Measurements from ENCODE around the gene TRAK2. TPM values are rescaled to one million over a fixed set of nuclear protein-coding genes. Genes with fewer than 3 reads are reported as not detected.
A peak's percentile ranks its signal among the peaks of the same experiment; 100 is the strongest.

TRAK2 gene, protein sequence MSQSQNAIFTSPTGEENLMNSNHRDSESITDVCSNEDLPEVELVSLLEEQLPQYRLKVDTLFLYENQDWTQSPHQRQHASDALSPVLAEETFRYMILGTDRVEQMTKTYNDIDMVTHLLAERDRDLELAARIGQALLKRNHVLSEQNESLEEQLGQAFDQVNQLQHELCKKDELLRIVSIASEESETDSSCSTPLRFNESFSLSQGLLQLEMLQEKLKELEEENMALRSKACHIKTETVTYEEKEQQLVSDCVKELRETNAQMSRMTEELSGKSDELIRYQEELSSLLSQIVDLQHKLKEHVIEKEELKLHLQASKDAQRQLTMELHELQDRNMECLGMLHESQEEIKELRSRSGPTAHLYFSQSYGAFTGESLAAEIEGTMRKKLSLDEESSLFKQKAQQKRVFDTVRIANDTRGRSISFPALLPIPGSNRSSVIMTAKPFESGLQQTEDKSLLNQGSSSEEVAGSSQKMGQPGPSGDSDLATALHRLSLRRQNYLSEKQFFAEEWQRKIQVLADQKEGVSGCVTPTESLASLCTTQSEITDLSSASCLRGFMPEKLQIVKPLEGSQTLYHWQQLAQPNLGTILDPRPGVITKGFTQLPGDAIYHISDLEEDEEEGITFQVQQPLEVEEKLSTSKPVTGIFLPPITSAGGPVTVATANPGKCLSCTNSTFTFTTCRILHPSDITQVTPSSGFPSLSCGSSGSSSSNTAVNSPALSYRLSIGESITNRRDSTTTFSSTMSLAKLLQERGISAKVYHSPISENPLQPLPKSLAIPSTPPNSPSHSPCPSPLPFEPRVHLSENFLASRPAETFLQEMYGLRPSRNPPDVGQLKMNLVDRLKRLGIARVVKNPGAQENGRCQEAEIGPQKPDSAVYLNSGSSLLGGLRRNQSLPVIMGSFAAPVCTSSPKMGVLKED
- total RNA-seq: 10 to 100 TPM; 49.0 to 53.9 TPM
- polyA plus RNA-seq (ENCODE audit: insufficient read length in 6 of 6): 10 to 100 TPM; 46.3 to 54.7 (median 50.4) TPM
- long read RNA-seq, donor 1, full-length matches to known transcripts: 3 of 64 reads
- long read RNA-seq, donor 1, partial matches to known transcripts: 61 of 64 reads
- long read RNA-seq, donor 1, other reads (novel, unspliced or antisense): 0 of 64 reads
- long read RNA-seq, donor 2, full-length matches to known transcripts: 5 of 12 reads
- long read RNA-seq, donor 2, partial matches to known transcripts: 7 of 12 reads
- long read RNA-seq, donor 2, other reads (novel, unspliced or antisense): 0 of 12 reads
- long read RNA-seq, donor 3: 0 reads
- long read RNA-seq, donor 4, full-length matches to known transcripts: 2 of 12 reads
- long read RNA-seq, donor 4, partial matches to known transcripts: 7 of 12 reads
- long read RNA-seq, donor 4, other reads (novel, unspliced or antisense): 3 of 12 reads
- long read RNA-seq, donor 5, full-length matches to known transcripts: 2 of 16 reads
- long read RNA-seq, donor 5, partial matches to known transcripts: 14 of 16 reads
- long read RNA-seq, donor 5, other reads (novel, unspliced or antisense): 0 of 16 reads
- long read RNA-seq, donor 6, full-length matches to known transcripts: 2 of 2 reads
- long read RNA-seq, donor 6, partial matches to known transcripts: 0 of 2 reads
- long read RNA-seq, donor 6, other reads (novel, unspliced or antisense): 0 of 2 reads
- long read RNA-seq, donor 7, full-length matches to known transcripts: 1 of 13 reads
- long read RNA-seq, donor 7, partial matches to known transcripts: 5 of 13 reads
- long read RNA-seq, donor 7, other reads (novel, unspliced or antisense): 7 of 13 reads
- long read RNA-seq, donor 8, full-length matches to known transcripts: 3 of 9 reads
- long read RNA-seq, donor 8, partial matches to known transcripts: 6 of 9 reads
- long read RNA-seq, donor 8, other reads (novel, unspliced or antisense): 0 of 9 reads
- long read RNA-seq, donor 9: 0 reads
- long read RNA-seq, donor 10, partial matches to known transcripts: 1 of 7 reads
- long read RNA-seq, donor 10, other reads (novel, unspliced or antisense): 5 of 7 reads
- long read RNA-seq, donor 11: 0 reads
- long read RNA-seq, donor 12: 0 reads

DNA sequence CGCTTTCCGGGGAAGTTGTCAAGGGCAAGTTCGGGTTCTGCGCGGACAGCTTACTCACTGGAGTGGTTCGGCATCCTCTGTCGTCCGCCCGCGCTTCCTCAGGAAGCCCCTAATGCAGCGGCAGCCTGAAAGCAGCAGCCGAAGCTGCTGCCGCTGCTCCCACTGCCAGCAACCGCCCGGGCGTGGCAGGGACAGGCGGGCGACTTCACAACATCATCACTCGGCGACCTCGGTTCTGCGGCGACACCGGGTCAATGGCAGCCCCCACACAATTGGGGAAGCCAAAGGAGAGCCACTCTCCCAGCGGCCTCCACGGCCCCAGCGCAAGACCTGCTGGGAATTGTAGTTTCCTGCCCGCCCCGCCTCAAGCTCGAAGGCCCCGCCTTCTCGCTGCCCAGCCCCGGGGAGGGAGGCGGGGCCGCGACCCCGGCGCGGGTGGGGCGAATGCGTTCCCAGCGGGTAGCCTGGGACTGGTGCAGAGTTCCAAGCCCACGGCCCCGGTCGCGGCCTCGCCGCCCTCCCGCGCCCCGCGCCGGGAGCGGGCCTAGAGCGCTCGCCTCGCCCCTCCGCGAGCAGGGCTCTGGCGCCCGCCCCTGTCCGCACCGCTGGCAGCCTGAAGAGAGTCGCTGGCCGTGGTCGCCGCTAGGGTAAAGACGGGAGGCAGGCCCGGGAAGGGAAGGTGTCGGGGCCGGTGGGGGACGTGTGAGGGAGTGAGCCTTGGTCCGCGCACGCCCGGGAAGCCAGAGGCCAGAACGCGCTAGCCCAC lies at the start of gene TRAK2, which contains the start of gene STRADB:
Gene TRAK2 (minus strand): TSS at position 167 of the 766 bp plus-strand sequence. CDS start 30,951 bp downstream, outside the sequence.
Gene STRADB (plus strand): TSS at position 449 of the 766 bp plus-strand sequence. CDS start 3,101 bp downstream, outside the sequence.
- Histone ChIP-seq H3K27me3 (peaks cover 0 to 5% of the 10 kb centered on the region in 2 donors), H3K36me3 (no peaks in the 10 kb centered on the region), H3K27ac (peak within 1 kb of the TSS; percentile 93 to 94), H3K9me3 (no peaks in the 10 kb centered on the region), H3K4me1 (peaks cover 4 to 49% of the 10 kb centered on the region in 2 donors), H3K4me3 (peak within 1 kb of the TSS; percentile 90 to 91)
- TF ChIP-seq, protein P1, sequence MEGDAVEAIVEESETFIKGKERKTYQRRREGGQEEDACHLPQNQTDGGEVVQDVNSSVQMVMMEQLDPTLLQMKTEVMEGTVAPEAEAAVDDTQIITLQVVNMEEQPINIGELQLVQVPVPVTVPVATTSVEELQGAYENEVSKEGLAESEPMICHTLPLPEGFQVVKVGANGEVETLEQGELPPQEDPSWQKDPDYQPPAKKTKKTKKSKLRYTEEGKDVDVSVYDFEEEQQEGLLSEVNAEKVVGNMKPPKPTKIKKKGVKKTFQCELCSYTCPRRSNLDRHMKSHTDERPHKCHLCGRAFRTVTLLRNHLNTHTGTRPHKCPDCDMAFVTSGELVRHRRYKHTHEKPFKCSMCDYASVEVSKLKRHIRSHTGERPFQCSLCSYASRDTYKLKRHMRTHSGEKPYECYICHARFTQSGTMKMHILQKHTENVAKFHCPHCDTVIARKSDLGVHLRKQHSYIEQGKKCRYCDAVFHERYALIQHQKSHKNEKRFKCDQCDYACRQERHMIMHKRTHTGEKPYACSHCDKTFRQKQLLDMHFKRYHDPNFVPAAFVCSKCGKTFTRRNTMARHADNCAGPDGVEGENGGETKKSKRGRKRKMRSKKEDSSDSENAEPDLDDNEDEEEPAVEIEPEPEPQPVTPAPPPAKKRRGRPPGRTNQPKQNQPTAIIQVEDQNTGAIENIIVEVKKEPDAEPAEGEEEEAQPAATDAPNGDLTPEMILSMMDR (IDR thresholded peaks at IDR 0.05): peak in 1 of 2 donors; percentile 48
- intact Hi-C loops (cut with DNase I): no loop called here
- DNase-seq (peak; percentile 94 to 98 (median 96)), ATAC-seq (peak; percentile 99)

DNA sequence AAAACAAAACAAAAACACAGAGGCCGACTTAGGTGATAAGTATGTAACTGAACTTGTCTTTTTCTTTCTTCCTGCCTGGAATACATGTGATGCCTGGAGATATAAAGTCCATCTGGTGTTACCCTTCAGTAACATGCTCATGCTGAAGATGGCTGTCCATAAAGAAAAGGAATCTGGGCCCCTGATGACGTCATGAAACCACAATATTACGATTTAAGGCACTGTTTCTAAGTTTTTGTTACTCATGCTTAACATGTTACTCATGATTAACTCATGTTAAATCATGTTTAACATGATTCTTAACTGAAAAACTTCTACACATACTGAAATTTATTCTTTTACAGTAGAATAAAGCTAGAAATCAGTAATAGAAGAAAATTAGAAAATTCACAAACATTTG lies 49.3 kb upstream of the TRAK2 start:
- intact Hi-C loops (cut with DNase I): no loop called here
- peaks cover 0 to 26% of the 10 kb centered on the region in 2 donors for H3K9me3 ChIP-seq
- H3K36me3 ChIP-seq: no peaks in the 10 kb centered on the region
- ATAC-seq: no peak
- H3K27me3 ChIP-seq: no peaks in the 10 kb centered on the region
- no peak overlapping the region for H3K4me3 ChIP-seq
- TF ChIP-seq, protein P1 (IDR thresholded peaks at IDR 0.05): no peak
- no peak overlapping the region for H3K27ac ChIP-seq
- DNase-seq: no peak
- H3K4me1 ChIP-seq: no peaks in the 10 kb centered on the region

- intact Hi-C loops (cut with DNase I): no loop called here
- no peaks in the 10 kb centered on the region for H3K4me1 ChIP-seq
- TF ChIP-seq, protein P1 (IDR thresholded peaks at IDR 0.05): no peak
- no peak for ATAC-seq
- peaks cover 0 to 3% of the 10 kb centered on the region in 2 donors for H3K9me3 ChIP-seq
- H3K27ac ChIP-seq: no peak overlapping the region
- DNase-seq: no peak
- no peaks in the 10 kb centered on the region for H3K36me3 ChIP-seq
- no peaks in the 10 kb centered on the region for H3K27me3 ChIP-seq
- H3K4me3 ChIP-seq: no peak overlapping the region
Measured at GRCh38 chr2:201496785-201497184, 45.5 kb upstream of the TRAK2 start.

Measured in left lung (tissue), 14 donors.